H9 (cell line): ENCODE data around the gene PGA4. TPM values are rescaled to one million over a fixed set of nuclear protein-coding genes. Genes with fewer than 3 reads are reported as not detected.
"Not testable (repeated sequence)": the region's sequence is repeated elsewhere in the genome, so short reads cannot be mapped to it uniquely, and the experiment has no call there.

Experiments used
- DNase-seq: peaks from one replicate; pipeline ENCODE4 v3.0.0-alpha.2; 2017
- H2AFZ ChIP-seq: one replicate; pipeline ENCODE4 v1.6.1; 2013; ENCODE audit warnings: mild to moderate bottlenecking, low read length, control low read depth, moderate library complexity
- H2AK5ac ChIP-seq: 2 replicates; pipeline ENCODE4 v1.6.1; 2013; ENCODE audit warnings: low read length, control low read depth, mixed read lengths; ENCODE audit not compliant: insufficient read length
- H2BK120ac ChIP-seq: one replicate; pipeline ENCODE4 v1.6.1; 2013; ENCODE audit warnings: low read depth, mild to moderate bottlenecking, low read length, control low read depth, inconsistent platforms; ENCODE audit not compliant: poor library complexity, severe bottlenecking
- H2BK12ac ChIP-seq: 2 replicates; pipeline ENCODE4 v1.6.1; 2013; ENCODE audit warnings: low read length, control low read depth, mixed read lengths, low read depth; ENCODE audit not compliant: insufficient read length
- H2BK15ac ChIP-seq: 2 replicates; pipeline ENCODE4 v1.6.1; 2013; ENCODE audit warnings: low read depth, low read length, control low read depth
- H2BK20ac ChIP-seq: one replicate; pipeline ENCODE4 v1.6.1; 2013; ENCODE audit warnings: low read depth, mild to moderate bottlenecking, low read length, control low read depth, inconsistent platforms; ENCODE audit not compliant: poor library complexity, severe bottlenecking
- H2BK5ac ChIP-seq: 2 replicates; pipeline ENCODE4 v1.6.1; 2013; ENCODE audit warnings: low read length, control low read depth, mixed read lengths; ENCODE audit not compliant: insufficient read length
- H3K14ac ChIP-seq: 2 replicates; pipeline ENCODE4 v1.6.1; 2013; ENCODE audit warnings: low read length, control low read depth; ENCODE audit not compliant: insufficient read depth
- H3K18ac ChIP-seq: 2 replicates; pipeline ENCODE4 v1.6.1; 2013; ENCODE audit warnings: low read depth, mild to moderate bottlenecking, mixed read lengths, low read length, control low read depth; ENCODE audit not compliant: insufficient read length
- H3K23ac ChIP-seq: 2 replicates; pipeline ENCODE4 v1.6.1; 2013; ENCODE audit warnings: low read length, control low read depth, mixed read lengths, low read depth; ENCODE audit not compliant: insufficient read length
- H3K23me2 ChIP-seq: 2 replicates; pipeline ENCODE4 v1.6.1; 2013; ENCODE audit warnings: low read depth, mild to moderate bottlenecking, mixed read lengths, low read length, control low read depth; ENCODE audit not compliant: insufficient read length, poor library complexity, severe bottlenecking
- H3K27ac ChIP-seq: 2 replicates; pipeline ENCODE4 v1.5.1; 2013; ENCODE audit warnings: low read length, control low read depth, mixed read lengths, low read depth; ENCODE audit not compliant: insufficient read length
- H3K27me3 ChIP-seq: 2 replicates; pipeline ENCODE4 v1.6.1; 2013; ENCODE audit warnings: low read length, control low read depth, inconsistent platforms; ENCODE audit not compliant: insufficient read depth
- H3K4ac ChIP-seq: 2 replicates; pipeline ENCODE4 v1.6.1; 2013; ENCODE audit warnings: low read depth, mild to moderate bottlenecking, control low read depth, inconsistent platforms, low read length, moderate library complexity
- H3K4me1 ChIP-seq: 2 replicates; pipeline ENCODE4 v1.6.1; 2013; ENCODE audit warnings: low read length, control low read depth, inconsistent platforms; ENCODE audit not compliant: insufficient read depth
- H3K4me2 ChIP-seq: 2 replicates; pipeline ENCODE4 v1.6.1; 2013; ENCODE audit warnings: low read length, control low read depth, mixed read lengths; ENCODE audit not compliant: insufficient read length, insufficient read depth
- H3K56ac ChIP-seq: 2 replicates; pipeline ENCODE4 v1.6.1; 2013; ENCODE audit warnings: low read depth, mild to moderate bottlenecking, mixed read lengths, low read length, control low read depth; ENCODE audit not compliant: insufficient read length
- H3K79me1 ChIP-seq: 2 replicates; pipeline ENCODE4 v1.6.1; 2013; ENCODE audit warnings: low read depth, mild to moderate bottlenecking, moderate library complexity, low read length, control low read depth, inconsistent platforms; ENCODE audit not compliant: insufficient read depth, poor library complexity, severe bottlenecking
- H3K79me2 ChIP-seq: 2 replicates; pipeline ENCODE4 v1.6.1; 2013; ENCODE audit warnings: low read length, control low read depth, inconsistent platforms; ENCODE audit not compliant: insufficient read depth
- H3K9ac ChIP-seq: 2 replicates; pipeline ENCODE4 v1.6.1; 2013; ENCODE audit warnings: low read length, control low read depth, mixed read lengths; ENCODE audit not compliant: insufficient read length; ENCODE audit errors: extremely low read depth
- H3K9me3 ChIP-seq: one replicate; pipeline ENCODE4 v1.6.1; 2013; ENCODE audit warnings: low read depth, low read length, inconsistent platforms; ENCODE audit not compliant: control insufficient read depth
- H3T11ph ChIP-seq: one replicate; pipeline ENCODE4 v1.6.1; 2013; ENCODE audit warnings: mild to moderate bottlenecking, low read length, control low read depth, inconsistent platforms
- H4K20me1 ChIP-seq: one replicate; pipeline ENCODE4 v1.6.1; 2013; ENCODE audit not compliant: control insufficient read depth, insufficient read length, insufficient read depth
- H4K5ac ChIP-seq: 2 replicates; pipeline ENCODE4 v1.6.1; 2013; ENCODE audit warnings: low read depth, mild to moderate bottlenecking, mixed read lengths, low read length, control low read depth; ENCODE audit not compliant: insufficient read length
- H4K8ac ChIP-seq: replicated peaks from 2 replicates; pipeline ENCODE4 v1.6.1; 2013; ENCODE audit warnings: low read length, control low read depth, mixed read lengths, low read depth; ENCODE audit not compliant: insufficient read length
- H4K91ac ChIP-seq: 2 replicates; pipeline ENCODE4 v1.6.1; 2013; ENCODE audit warnings: low read depth, mild to moderate bottlenecking, moderate library complexity, mixed read lengths, low read length, control low read depth; ENCODE audit not compliant: insufficient read length
- H3K27ac Mint-ChIP-seq, 3 experiments: 2 replicates in 2 of 3; 3 replicates in 1 of 3; pipeline ENCODE4 v1.8.0; 2020 to 2021; ENCODE audit warnings: mixed read lengths in 3 of 3, mild to moderate bottlenecking in 1 of 3, moderate library complexity in 1 of 3
- H3K27me3 Mint-ChIP-seq: 2 replicates; pipeline ENCODE4 v1.8.0; 2021; ENCODE audit warnings: low read depth, mild to moderate bottlenecking, moderate library complexity, mixed read lengths
- H3K36me3 Mint-ChIP-seq, 3 experiments: 2 replicates in 2 of 3; 3 replicates in 1 of 3; pipeline ENCODE4 v1.8.0; 2020 to 2021; ENCODE audit warnings: low read depth in 3 of 3, mixed read lengths in 3 of 3; ENCODE audit not compliant: insufficient read depth in 1 of 3
- H3K4me1 Mint-ChIP-seq, 2 experiments: 2 replicates each; pipeline ENCODE4 v1.8.0; 2020; ENCODE audit warnings: mixed read lengths in 2 of 2
- H3K4me3 Mint-ChIP-seq, 2 experiments: 2 replicates in 1 of 2; 3 replicates in 1 of 2; pipeline ENCODE4 v1.8.0; 2020 to 2021; ENCODE audit warnings: mild to moderate bottlenecking in 2 of 2, mixed read lengths in 2 of 2, moderate library complexity in 1 of 2
- H3K9me3 Mint-ChIP-seq, 2 experiments: 2 replicates in 1 of 2; 3 replicates in 1 of 2; pipeline ENCODE4 v1.8.0; 2020; ENCODE audit warnings: mild to moderate bottlenecking in 2 of 2, mixed read lengths in 2 of 2, moderate library complexity in 1 of 2
- WGBS: extraction: QIAGEN DNeasy Blood & Tissue Kit; methylation state at CpG from one replicate; pipeline ENCODE4 v1.1.7; 2013; ENCODE audit warnings: missing lambda C conversion rate, low lambda C conversion rate, mixed read lengths; ENCODE audit not compliant: insufficient read length; ENCODE audit errors: extremely low coverage; 5-methylcytosine and 5-hydroxymethylcytosine counted together
- total RNA-seq: library from RNA; stranded (reverse); gene quantifications from 2 replicates; pipeline ENCODE4 v1.2.1, GENCODE V29; 2021

PGA4 gene
- total RNA-seq, 1 experiment from 2014 or later: not detected

- H3K27me3 ChIP-seq, H4K20me1 ChIP-seq, H4K91ac ChIP-seq, H3K4me2 ChIP-seq, H3K36me3 Mint-ChIP-seq, H2BK15ac ChIP-seq, H2BK12ac ChIP-seq, H3K4me1 Mint-ChIP-seq, H3K9me3 ChIP-seq, H3K4ac ChIP-seq, H3K27me3 Mint-ChIP-seq, H3K27ac ChIP-seq, H3T11ph ChIP-seq, H3K23ac ChIP-seq, H4K5ac ChIP-seq, H3K27ac Mint-ChIP-seq, H3K4me3 Mint-ChIP-seq, DNase-seq, H3K23me2 ChIP-seq, H3K79me1 ChIP-seq, H4K8ac ChIP-seq, H3K14ac ChIP-seq, H2BK5ac ChIP-seq, H3K9me3 Mint-ChIP-seq, H3K18ac ChIP-seq, H2BK20ac ChIP-seq, H2BK120ac ChIP-seq, H2AFZ ChIP-seq, H2AK5ac ChIP-seq, H3K79me2 ChIP-seq, H3K4me1 ChIP-seq, H3K9ac ChIP-seq, H3K56ac ChIP-seq: not testable (repeated sequence)
- WGBS: no CpG with 5 or more reads among the region's 10 CpGs
Measured at GRCh38 chr11:61211327-61211952, 10.7 kb upstream of the PGA4 start.

DNA sequence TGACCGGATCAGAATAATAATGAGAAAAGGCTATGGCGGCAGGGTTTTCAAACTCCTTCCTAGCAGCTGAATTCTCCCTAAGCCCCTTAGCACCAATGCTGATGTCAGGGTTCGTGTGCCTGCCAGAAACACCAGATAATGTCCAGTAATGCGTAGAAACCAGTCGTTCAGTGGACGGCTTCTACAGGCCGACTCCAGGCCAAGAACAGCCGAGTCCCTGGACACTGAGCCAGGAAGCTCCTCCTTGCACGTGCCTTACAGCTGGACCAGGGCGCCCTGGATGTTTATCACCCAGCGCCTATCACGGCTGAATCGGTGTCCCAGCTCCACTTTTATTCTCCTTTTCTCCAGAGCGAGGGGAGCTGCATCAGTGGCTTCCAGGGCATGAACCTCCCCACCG lies 9.9 kb upstream of the PGA4 start:
- H3K9ac ChIP-seq, H4K20me1 ChIP-seq, H4K5ac ChIP-seq, H3K36me3 Mint-ChIP-seq, H3K4me1 Mint-ChIP-seq, H3K23ac ChIP-seq, H3K4me3 Mint-ChIP-seq, H2BK120ac ChIP-seq, H3T11ph ChIP-seq, H3K23me2 ChIP-seq, H3K27me3 ChIP-seq, DNase-seq, H2BK5ac ChIP-seq, H2BK12ac ChIP-seq, H2AFZ ChIP-seq, H3K56ac ChIP-seq, H2BK20ac ChIP-seq, H2BK15ac ChIP-seq, H3K79me1 ChIP-seq, H3K18ac ChIP-seq, H3K27ac ChIP-seq, H4K8ac ChIP-seq, H3K9me3 Mint-ChIP-seq, H3K79me2 ChIP-seq, H3K4me1 ChIP-seq, H2AK5ac ChIP-seq, H3K4me2 ChIP-seq, H3K27me3 Mint-ChIP-seq, H3K4ac ChIP-seq, H4K91ac ChIP-seq, H3K9me3 ChIP-seq, H3K27ac Mint-ChIP-seq, H3K14ac ChIP-seq: not testable (repeated sequence)
- WGBS: no CpG with 5 or more reads among the region's 15 CpGs
